GM12878 (cell line): ENCODE data around the gene CILP2. TPM values are rescaled to one million over a fixed set of nuclear protein-coding genes. Genes with fewer than 3 reads are reported as not detected.

Experiments used
- CEBPB ChIP-seq, 2 experiments: fragments of 150-350 bp in 1 of 2; IDR thresholded peaks; 2 replicates each; pipeline ENCODE4 v1.6.1; 2012 to 2014; ENCODE audit warnings: low read depth in 2 of 2, low read length in 2 of 2, borderline replicate concordance in 1 of 2, inconsistent platforms in 1 of 2
- DPF2 ChIP-seq: fragments of 450-650 bp; IDR thresholded peaks from 2 replicates; pipeline ENCODE4 v1.6.1; 2017; ENCODE audit warnings: mild to moderate bottlenecking
- POLR2A ChIP-seq: IDR thresholded peaks from 2 replicates; pipeline ENCODE4 v1.6.1; 2011; ENCODE audit warnings: low read depth, mild to moderate bottlenecking, low read length
- POLR2AphosphoS5 ChIP-seq: IDR thresholded peaks from 2 replicates; pipeline ENCODE4 v1.6.1; 2011; ENCODE audit warnings: mild to moderate bottlenecking, low read length, inconsistent platforms
- RUNX3 ChIP-seq: IDR thresholded peaks from 2 replicates; pipeline ENCODE4 v1.6.1; 2012; ENCODE audit warnings: low read length, inconsistent platforms
- polyA plus RNA-seq, 11 experiments: library from polyadenylated mRNA; depleted of rRNA in 4 of 11; unstranded in 6 of 11; stranded (reverse) in 5 of 11; fragments of >200 nt; fragmentation: Nextera tagmentation in 4 of 11; fragmentation: Illumina TruSeq in 1 of 11; extraction: Ambion mirVana in 4 of 11; extraction: Trizol in 1 of 11; gene quantifications; 1 replicate in 1 of 11; 2 replicates in 10 of 11; pipeline versions ENCODE4 v1.2.1 to v1.2.3, GENCODE V29; 2011 to 2016; ENCODE audit warnings: inconsistent platforms in 2 of 11, missing spikeins in 2 of 11, low read depth in 1 of 11
- total RNA-seq, 4 experiments: library from RNA; depleted of rRNA in 3 of 4; stranded (reverse); fragments of >200 nt in 3 of 4; fragmentation: Illumina TruSeq in 1 of 4; extraction: Trizol in 1 of 4; gene quantifications; 2 replicates each; pipeline versions ENCODE4 v1.2.1 to v1.2.3, GENCODE V29; 2013 to 2021
- TF ChIP-seq, protein P1 (sequence below): fragments of 450-650 bp; IDR thresholded peaks from 2 replicates; pipeline ENCODE4 v1.6.1; 2017; ENCODE audit warnings: antibody characterized with exemption, mild to moderate bottlenecking, moderate library complexity
- TF ChIP-seq, protein P2 (sequence below): IDR thresholded peaks from 2 replicates; pipeline ENCODE4 v1.6.1; 2011; ENCODE audit warnings: mild to moderate bottlenecking, low read depth, low read length, moderate library complexity; ENCODE audit not compliant: insufficient replicate concordance
- TF ChIP-seq, protein P3 (sequence below): IDR thresholded peaks from 2 replicates; pipeline ENCODE4 v1.6.1; 2012; ENCODE audit warnings: low read length, inconsistent platforms

The CILP2 gene
- total and polyA plus RNA-seq, 10 of the 15 experiments (the other 5 are each of a cell fraction or from before 2014, with no cell fraction given) = 0.05 to 0.08 (median 0.06) TPM; not detected in 6

DNA sequence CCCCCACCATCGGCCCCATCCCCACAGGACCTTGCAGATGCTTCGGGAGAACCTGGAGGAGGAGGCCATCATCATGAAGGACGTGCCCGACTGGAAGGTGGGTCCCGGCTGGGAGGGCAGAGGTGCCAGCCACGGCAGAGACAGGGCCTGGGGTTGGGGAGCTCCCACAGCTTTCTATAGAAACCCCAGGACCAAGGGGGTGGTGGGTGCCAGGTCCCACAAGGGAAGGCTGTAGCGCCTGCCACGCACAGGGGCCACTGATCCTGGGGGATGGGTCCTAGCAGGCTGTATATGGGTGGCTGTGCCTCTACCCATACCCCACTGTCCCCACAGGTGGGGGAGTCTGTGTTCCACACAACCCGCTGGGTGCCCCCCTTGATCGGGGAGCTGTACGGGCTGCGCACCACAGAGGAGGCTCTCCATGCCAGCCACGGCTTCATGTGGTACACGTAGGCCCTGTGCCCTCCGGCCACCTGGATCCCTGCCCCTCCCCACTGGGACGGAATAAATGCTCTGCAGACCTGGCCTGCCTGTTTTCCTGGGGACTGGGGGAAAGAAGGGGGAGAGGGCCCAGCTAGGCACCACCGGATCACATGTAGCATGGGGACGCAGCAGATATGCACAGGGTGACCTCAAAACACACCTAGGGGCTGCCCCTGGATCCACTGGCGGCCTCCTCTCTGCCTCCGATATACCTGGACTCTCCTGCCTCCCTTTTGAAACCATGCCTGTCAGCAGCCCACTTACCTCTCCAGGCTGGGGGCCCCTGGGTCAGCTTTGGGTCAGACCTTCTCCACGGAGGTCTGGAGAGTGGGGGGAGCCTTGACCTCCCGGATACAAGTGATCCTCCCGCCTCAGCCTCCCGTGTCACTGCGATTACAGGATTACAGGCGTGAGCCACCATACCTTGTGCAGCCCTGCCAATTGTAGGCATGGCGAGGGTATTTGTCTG is 10.1 kb upstream of the CILP2 start (continued):
- TF ChIP-seq CEBPB (IDR thresholded peaks at IDR 0.05; ENCODE audit: borderline replicate concordance in 1 of 2, low read depth in 2 of 2, low read length in 2 of 2) = no peak
- TF ChIP-seq, protein P1, sequence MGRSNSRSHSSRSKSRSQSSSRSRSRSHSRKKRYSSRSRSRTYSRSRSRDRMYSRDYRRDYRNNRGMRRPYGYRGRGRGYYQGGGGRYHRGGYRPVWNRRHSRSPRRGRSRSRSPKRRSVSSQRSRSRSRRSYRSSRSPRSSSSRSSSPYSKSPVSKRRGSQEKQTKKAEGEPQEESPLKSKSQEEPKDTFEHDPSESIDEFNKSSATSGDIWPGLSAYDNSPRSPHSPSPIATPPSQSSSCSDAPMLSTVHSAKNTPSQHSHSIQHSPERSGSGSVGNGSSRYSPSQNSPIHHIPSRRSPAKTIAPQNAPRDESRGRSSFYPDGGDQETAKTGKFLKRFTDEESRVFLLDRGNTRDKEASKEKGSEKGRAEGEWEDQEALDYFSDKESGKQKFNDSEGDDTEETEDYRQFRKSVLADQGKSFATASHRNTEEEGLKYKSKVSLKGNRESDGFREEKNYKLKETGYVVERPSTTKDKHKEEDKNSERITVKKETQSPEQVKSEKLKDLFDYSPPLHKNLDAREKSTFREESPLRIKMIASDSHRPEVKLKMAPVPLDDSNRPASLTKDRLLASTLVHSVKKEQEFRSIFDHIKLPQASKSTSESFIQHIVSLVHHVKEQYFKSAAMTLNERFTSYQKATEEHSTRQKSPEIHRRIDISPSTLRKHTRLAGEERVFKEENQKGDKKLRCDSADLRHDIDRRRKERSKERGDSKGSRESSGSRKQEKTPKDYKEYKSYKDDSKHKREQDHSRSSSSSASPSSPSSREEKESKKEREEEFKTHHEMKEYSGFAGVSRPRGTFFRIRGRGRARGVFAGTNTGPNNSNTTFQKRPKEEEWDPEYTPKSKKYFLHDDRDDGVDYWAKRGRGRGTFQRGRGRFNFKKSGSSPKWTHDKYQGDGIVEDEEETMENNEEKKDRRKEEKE = no peak
- no peak for TF ChIP-seq RUNX3
- TF ChIP-seq DPF2 = no peak
- TF ChIP-seq, protein P2, sequence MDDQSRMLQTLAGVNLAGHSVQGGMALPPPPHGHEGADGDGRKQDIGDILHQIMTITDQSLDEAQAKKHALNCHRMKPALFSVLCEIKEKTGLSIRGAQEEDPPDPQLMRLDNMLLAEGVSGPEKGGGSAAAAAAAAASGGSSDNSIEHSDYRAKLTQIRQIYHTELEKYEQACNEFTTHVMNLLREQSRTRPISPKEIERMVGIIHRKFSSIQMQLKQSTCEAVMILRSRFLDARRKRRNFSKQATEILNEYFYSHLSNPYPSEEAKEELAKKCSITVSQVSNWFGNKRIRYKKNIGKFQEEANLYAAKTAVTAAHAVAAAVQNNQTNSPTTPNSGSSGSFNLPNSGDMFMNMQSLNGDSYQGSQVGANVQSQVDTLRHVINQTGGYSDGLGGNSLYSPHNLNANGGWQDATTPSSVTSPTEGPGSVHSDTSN = no peak
- peak; percentile 17 for TF ChIP-seq POLR2A
- TF ChIP-seq, protein P3, sequence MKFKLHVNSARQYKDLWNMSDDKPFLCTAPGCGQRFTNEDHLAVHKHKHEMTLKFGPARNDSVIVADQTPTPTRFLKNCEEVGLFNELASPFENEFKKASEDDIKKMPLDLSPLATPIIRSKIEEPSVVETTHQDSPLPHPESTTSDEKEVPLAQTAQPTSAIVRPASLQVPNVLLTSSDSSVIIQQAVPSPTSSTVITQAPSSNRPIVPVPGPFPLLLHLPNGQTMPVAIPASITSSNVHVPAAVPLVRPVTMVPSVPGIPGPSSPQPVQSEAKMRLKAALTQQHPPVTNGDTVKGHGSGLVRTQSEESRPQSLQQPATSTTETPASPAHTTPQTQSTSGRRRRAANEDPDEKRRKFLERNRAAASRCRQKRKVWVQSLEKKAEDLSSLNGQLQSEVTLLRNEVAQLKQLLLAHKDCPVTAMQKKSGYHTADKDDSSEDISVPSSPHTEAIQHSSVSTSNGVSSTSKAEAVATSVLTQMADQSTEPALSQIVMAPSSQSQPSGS = no peak
- 0 out of 2 replicates have a peak, but pooled peaks have one; percentile 28 for TF ChIP-seq POLR2AphosphoS5
